Measurements from ENCODE around the gene NSUN2. TPM values are rescaled to one million over a fixed set of nuclear protein-coding genes. Genes with fewer than 3 reads are reported as not detected.

The NSUN2 gene
- total and polyA plus RNA-seq, 12 donors: 21.3 to 66.8 (median 40.2) TPM

DNA sequence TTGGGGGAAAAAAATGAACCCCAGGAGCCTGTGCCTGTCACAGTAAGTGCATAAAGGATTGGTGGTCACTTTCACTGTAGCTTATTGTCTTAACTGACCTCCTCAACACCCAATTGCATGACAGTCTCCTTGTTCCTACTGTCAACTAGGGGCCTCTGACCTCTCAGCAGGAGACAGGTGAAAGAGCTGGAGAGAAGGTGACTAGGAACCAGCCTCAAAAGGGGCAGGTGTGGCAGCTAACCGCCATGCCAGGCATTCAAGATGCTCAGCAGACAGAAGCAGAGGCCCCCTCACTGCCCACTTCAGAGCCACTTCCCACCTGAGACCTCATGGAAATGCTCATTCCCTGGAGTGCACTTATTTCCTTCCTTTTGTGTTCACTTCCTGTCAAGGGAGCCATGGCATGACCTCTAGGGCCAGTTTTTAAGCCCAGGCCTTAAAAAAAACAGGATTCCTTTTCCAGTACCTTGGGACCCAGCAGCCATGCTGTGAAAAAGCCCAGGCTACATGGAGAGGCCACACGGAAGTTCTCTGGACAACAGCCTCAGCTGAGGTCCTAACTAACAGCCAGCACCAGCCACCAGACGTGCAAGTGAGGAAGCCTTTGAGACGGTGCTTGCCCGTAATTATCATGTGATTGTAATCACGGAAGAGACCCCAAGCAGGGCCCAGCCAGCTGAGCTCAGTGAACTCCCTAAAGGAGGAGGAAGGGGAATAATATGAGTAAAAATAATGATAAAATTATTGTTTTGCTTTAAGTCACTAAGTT, 74.9 kb downstream of the NSUN2 start:
- WGBS, 4 donors: 80 to 85% (median 83%) methylated on average over 5 to 6 of the region's 6 CpGs

GRCh38 chr5:6556802-6557102, 76.1 kb downstream of the NSUN2 start:
- intact Hi-C loops (cut with DNase I): no loop called here
- TF ChIP-seq CTCF (IDR thresholded peaks at IDR 0.05) (no peak), POLR2A (IDR thresholded peaks at IDR 0.05) (no peak)
- Histone ChIP-seq H3K36me3 (replicated peaks in 1 of 2) (no peaks in the 10 kb centered on the region), H3K27me3 (no peaks in the 10 kb centered on the region), H3K27ac (no peak overlapping the region), H3K9me3 (replicated peaks in 1 of 3) (no peaks in the 10 kb centered on the region), H3K4me1 (replicated peaks in 1 of 2) (no peaks in the 10 kb centered on the region), H3K4me3 (no peak overlapping the region)
- DNase-seq: peak in 1 of 7 donors; percentile 20
- WGBS, 4 donors: 46 to 81% (median 63%) methylated on average over 1 of the region's 1 CpG

More for the DNA sequence above, 74.9 kb downstream of the NSUN2 start:
- no peaks in the 10 kb centered on the region for H3K27me3 ChIP-seq
- H3K27ac ChIP-seq: no peak overlapping the region
- intact Hi-C loops (cut with DNase I): no loop called here
- peak in 1 of 7 donors; percentile 29 for DNase-seq
- no peaks in the 10 kb centered on the region for H3K4me1 ChIP-seq (replicated peaks in 1 of 2)
- H3K4me3 ChIP-seq: no peak overlapping the region
- H3K9me3 ChIP-seq (replicated peaks in 1 of 3): no peaks in the 10 kb centered on the region
- H3K36me3 ChIP-seq (replicated peaks in 1 of 2): no peaks in the 10 kb centered on the region
- no peak for TF ChIP-seq CTCF (IDR thresholded peaks at IDR 0.05)
- no peak for TF ChIP-seq POLR2A (IDR thresholded peaks at IDR 0.05)

DNA sequence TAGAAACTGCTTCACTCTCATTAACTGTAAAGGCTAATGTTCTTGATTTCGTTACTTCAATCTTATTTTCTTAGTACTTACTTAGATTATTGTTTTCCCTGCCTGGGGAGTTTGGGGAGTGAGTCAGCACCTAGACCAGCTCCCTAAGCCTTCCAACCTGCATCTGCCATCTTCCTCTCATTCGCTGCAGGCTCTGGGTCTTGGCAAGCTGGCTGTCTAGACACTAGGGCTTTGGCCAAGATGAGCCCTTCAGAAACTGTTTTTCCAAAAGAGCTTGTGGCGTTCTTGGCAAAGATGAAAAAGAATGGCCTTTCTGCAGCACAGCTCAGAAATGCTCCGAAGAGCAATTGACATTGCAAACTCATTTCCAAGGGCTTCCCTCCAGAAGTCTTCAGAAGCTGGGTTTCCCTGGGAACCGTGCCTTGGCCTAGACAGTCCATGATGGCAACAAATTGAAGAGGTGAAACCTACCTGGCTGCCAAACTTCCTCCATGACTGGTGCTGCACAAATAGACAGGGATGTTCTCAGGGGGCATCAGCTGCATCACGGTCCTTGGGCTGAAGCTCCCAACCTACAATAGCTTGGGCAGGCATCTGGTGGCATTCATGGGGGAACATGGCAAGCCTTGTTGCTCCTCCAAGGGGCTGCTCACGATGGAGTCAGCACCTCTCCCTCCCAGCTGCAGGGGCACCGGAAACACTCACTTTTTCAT, 76.6 kb downstream of the NSUN2 start:
- intact Hi-C loops (cut with DNase I): no loop called here
- DNase-seq: peak in 1 of 7 donors; percentile 30
- no peak for TF ChIP-seq CTCF (IDR thresholded peaks at IDR 0.05)
- no peak for TF ChIP-seq POLR2A (IDR thresholded peaks at IDR 0.05)
- Histone ChIP-seq H3K9me3 (replicated peaks in 1 of 3) (no peaks in the 10 kb centered on the region), H3K36me3 (replicated peaks in 1 of 2) (no peaks in the 10 kb centered on the region), H3K4me1 (replicated peaks in 1 of 2) (no peaks in the 10 kb centered on the region), H3K27ac (no peak overlapping the region), H3K4me3 (no peak overlapping the region), H3K27me3 (no peaks in the 10 kb centered on the region)
- WGBS, 4 donors: 80 to 84% (median 82%) methylated on average over 4 to 8 of the region's 8 CpGs

DNA sequence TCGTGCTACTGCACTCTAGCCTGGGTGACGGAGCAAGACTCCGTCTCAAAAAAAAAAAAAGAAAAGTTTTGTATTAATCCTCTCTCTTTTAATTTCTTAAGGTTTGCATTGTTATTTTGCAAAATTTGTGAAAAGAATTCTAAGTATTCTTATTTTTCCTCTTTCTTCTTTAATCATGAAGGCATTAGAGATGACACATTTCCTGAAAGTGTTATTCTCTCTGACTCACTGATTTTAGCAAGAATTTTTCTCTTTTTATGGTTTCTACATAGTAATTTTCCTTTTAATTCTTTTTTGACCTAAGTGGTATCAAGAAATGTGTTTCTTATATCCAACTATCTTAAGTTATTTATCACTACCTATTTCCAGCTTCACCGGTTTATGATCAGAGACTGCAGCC, 78.0 kb downstream of the NSUN2 start:
- WGBS, 4 donors: 78 to 90% (median 80%) methylated on average over 1 to 4 of the region's 4 CpGs
- Histone ChIP-seq H3K9me3 (replicated peaks in 1 of 3) (no peaks in the 10 kb centered on the region), H3K27me3 (no peaks in the 10 kb centered on the region), H3K4me1 (replicated peaks in 1 of 2) (no peaks in the 10 kb centered on the region), H3K4me3 (no peak overlapping the region), H3K36me3 (replicated peaks in 1 of 2) (no peaks in the 10 kb centered on the region), H3K27ac (no peak overlapping the region)
- DNase-seq: no peak
- TF ChIP-seq CTCF (IDR thresholded peaks at IDR 0.05) (no peak), POLR2A (IDR thresholded peaks at IDR 0.05) (no peak)
- intact Hi-C loops (cut with DNase I): no loop called here

Data from adrenal gland (tissue), 12 donors.